ENCODE results near the gene FAM149B1.

GRCh38 chr10:73233883-73234282, 66.0 kb downstream of the FAM149B1 start:
- TF ChIP-seq POLR2A (IDR thresholded peaks at IDR 0.05), result no peak
- TF ChIP-seq CTCF (IDR thresholded peaks at IDR 0.05), result no peak
